ENCODE data around the gene TMIGD1.
"Not testable (repeated sequence)": the region's sequence is repeated elsewhere in the genome, so short reads cannot be mapped to it uniquely, and the experiment has no call there.

Gene TMIGD1

GRCh38 chr17:30357476-30357875 is 23.6 kb upstream of the TMIGD1 start:
- no peak for DNase-seq

DNA sequence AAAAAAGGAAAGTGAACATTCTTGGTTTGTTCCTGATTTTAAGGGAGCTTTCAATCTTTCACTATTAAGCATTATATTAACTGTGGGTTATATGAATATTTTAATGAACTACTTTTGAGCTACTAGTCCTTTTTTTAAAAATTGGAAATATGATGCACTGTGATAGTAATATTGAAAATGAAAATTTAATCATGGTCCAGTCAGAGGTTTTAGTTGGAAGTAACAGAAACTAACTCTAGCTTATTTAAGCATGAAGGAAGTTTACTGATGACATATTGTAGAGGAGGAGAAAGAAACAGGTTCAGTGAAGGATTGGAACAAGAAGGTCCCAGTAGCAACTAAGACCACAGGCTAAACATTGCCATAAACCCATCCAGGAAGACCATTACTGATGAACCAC is 20.8 kb upstream of the TMIGD1 start:
- DNase-seq = no peak

GRCh38 chr17:30352240-30352814 is 18.5 kb upstream of the TMIGD1 start:
- DNase-seq = peak in 1 of 2 donors; percentile 60

GRCh38 chr17:30351735-30352134 is 17.9 kb upstream of the TMIGD1 start:
- DNase-seq = no peak

DNA sequence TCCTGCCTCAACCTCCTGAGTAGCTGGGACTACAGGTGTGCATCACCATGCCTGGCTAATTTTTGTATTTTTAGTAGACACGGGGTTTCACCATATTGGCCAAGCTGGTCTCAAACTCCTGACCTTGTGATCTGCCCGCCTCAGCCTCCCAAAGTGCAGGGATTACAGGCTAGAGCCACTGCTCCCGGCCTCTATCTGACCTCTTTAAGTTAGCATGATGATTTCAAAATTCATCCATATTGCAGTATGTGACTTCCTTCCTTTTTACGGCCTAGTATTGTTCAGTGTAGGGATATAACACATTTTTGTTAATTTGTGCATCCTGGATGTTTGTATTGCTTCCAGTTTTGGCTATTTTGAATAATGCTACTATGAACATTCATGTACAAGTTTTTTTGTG is 17.4 kb upstream of the TMIGD1 start:
- DNase-seq = peak in 1 of 2 donors; percentile 38

DNA sequence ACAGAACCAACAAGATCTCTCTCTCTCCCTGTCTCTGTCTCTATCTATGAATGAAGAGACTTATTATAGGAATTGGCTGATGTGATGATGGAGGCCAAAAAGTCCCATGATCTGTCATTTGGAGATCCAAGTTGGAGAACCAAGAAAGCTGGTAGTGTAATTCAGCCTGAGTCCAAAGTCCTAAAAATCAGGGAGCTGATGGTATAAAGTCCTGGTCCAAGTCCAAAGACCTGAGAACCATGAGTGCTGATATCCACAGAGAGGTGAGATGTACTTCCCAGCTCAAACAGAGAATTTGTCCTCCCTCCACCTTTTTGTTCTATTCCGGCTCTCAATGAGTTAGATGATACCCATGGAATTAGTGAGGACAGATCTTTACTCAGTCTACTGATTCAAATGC is 15.4 kb upstream of the TMIGD1 start:
- no peak for DNase-seq

- no peak for DNase-seq
These were observed 13.6 kb upstream of the TMIGD1 start for GRCh38 chr17:30347488-30347887.

GRCh38 chr17:30346221-30346795 is 12.5 kb upstream of the TMIGD1 start:
- no peak for DNase-seq

GRCh38 chr17:30345527-30346075 is 11.7 kb upstream of the TMIGD1 start:
- no peak for DNase-seq

DNA sequence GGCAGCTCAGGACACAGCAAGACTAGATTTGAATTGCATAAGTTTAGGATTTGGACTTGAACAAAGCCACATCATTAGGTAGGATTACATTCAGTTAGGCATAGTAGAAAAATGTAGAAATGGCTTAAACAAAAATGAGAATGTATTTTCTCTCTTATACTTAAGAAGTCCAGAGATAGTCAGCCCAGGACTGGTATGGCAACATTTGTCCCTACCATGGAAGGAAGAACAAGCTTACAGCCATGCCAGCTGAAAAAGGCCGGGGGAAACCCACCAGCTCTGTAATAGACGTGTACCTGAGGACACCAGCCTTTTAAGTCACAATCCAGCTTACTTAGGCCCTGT is 11.2 kb upstream of the TMIGD1 start:
- DNase-seq = no peak

DNA sequence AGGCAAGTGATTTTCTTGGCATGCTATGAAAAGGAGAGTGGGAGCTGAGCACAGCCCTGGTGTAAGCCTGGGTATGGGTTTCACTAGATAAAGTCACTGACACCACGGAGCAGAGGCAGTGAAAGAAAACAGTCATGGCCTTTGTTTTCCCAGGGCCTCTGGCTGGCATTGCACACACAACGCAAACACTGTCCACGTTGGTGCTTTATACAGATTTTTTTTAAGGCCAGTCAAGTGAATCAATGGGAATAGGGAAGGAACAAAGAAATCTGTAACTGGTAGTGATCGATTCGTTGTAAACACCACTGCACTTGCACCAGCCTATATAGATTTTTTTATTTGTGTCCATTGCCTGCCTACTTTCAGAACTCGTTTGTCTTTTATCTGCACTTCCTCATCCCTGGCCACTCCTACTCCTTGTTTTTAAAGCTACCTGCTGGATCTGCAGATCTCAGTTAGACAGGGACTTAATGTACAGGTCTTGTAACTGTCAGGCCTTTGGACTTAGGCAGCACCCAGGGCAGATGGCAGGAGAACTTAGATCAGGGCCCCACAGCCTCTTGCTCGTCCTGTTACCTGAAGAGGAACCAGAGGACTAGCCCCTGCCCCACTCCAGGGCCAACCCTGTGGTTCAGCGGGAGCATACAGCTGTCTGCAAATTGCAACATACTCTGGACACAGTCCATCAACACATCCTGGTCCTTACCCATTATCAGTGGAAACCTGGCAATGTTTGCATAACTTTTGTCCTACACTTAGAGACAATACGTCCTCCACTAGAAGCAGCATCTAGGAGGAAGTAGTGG is 10.6 kb upstream of the TMIGD1 start:
- DNase-seq = no peak

DNA sequence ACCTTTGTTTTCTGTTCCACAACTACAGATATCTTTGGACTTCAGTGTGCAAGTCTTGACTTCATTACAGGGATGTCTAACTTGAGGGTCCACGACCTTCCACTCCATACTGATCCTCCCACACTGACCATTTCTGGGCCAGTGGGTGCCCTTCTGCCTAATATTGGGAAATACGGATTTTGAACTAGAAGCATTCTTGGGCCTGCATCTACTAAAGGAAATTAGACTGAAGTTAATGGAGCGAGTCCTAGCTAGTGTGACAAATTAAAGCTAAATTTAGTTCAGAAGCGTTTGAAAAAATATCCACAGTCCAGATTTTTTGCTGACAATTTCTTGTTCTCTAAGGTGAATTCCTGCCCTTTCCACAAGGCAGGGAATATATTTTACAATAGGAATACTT is 9.9 kb upstream of the TMIGD1 start:
- no peak for DNase-seq

DNA sequence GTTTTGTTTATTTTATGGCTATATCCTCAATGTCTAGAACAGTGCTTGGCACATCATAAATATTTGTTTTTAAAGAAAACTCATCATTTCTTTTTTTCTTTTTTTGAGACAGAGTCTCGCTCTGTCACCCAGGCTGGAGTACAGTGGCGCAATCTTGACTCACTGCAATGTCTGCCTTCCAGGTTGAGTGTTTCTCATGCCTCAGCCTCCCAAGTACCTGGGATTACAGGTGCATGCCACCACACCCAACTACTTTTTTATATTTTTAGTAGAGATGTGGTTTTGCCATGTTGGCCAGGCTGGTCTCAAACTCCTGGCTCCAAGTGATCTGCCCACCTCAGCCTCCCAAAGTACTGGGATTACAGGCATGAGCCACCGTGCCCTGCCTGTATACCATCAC is 9.4 kb upstream of the TMIGD1 start:
- DNase-seq = not testable (repeated sequence)

GRCh38 chr17:30341703-30342249 is 7.9 kb upstream of the TMIGD1 start:
- no peak for DNase-seq

DNA sequence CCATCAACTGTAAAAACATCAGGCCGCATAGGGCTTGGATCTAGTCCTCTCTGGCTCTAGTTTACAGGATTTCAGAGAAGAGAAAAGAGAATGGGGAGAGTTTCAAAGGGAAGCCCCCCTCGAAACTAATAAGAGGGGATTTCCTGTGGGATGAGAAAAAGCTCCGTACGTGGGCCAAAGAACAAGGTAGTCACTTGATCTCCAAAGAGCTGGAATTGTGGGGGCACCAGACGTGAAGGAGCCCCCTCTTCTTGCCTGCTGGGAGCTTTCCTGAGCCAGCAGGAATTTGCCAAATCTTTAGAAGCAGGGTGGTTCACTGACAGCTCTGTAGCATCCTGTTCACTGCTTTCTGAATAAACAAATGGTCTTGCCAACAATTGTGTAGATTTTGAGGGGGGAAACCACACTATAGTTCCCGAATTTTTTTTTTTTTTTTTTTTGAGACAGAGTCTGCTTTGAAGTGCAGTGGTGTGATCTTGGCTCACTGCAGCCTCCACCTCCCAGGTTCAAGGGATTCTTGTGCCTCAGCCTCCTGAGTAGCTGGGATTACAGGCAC is 7.0 kb upstream of the TMIGD1 start:
- DNase-seq = no peak

- DNase-seq = no peak
These were observed 5.2 kb upstream of the TMIGD1 start for GRCh38 chr17:30339086-30339485.

DNA sequence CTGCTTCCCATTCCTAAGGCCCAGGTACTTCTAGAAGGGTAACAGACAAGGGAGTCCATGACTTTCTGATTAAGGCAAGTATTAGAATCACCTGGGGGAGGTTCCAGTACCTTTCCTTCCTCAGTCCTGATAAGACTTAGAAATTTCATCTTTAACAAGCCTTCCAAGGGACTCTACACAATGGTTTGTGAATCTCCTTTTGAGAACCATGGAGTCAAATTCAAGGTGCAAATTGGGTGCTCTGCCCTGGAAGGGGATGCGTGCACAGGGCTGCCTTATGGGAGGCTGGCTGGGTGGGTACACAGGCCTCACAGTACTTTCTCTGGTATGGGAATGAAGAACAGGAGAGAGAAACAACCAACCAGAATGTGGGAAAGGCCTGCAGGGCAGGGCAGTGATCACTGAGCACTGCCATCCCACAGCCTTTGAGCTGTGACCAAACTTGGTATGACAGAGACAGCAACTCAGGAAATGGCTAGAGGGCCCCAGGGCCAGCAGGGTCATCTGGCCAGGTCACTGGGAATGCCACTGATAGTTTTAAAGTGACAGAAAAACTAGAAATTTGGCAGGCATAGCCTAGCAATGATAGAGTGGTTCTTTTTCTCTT is 3.6 kb upstream of the TMIGD1 start:
- no peak for DNase-seq

- DNase-seq = peak; percentile 52 to 74
These were observed 2.7 kb upstream of the TMIGD1 start for GRCh38 chr17:30336369-30337171.

GRCh38 chr17:30334421-30334820 is 564 bp upstream of the TMIGD1 start:
- no peak for DNase-seq

GRCh38 chr17:30332057-30332542 is 1.8 kb downstream of the TMIGD1 start:
- DNase-seq = peak; percentile 46 to 64

DNA sequence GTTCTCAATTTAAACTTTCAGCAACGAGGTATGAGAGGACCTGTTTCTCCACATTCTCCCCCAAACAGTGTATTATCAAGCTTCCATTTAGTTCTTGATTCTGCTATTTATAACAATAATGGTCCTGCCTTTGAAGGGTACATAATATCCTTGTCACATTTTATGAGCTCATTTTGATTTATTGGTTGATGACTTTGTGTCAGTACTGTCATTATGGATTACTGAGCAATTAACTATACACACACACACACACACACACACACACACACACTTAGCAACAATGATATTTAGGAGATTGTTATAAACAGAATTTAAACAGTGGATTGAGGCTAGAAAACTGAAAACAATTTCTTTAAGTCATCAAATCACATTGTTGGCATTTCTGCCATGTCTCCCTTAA is 7.0 kb downstream of the TMIGD1 start:
- DNase-seq = no peak

DNA sequence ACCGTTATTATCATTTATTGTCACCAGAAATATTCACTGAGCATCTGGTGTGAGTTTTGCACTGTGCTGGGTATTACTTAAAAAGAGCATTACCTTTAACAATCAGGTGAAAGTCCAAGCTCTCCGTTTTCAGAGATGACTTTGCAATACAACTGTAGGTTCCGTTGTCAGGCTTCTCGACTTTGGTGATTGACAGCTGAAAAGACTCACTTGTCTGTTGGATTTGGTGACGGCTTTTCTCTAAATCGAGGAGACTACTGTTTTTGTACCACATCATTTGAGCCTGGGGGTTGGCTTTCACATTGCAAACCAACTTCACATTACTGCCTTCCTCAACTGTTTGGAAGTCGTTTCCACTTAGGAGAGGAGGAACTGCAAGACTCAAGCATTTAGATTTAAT is 9.1 kb downstream of the TMIGD1 start:
- no peak for DNase-seq
